CD4-positive, alpha-beta T cell treated with Interleukin-17A for 1 hour (primary cell): Measurements from ENCODE around the gene PAOX.

Experiments
- DNase-seq: peaks from one replicate; pipeline ENCODE4 v3.0.0-alpha.2; 2020

The PAOX gene

GRCh38 chr10:133440633-133441285 lies 61.7 kb downstream of the PAOX start:
- no peak for DNase-seq
